H1 (cell line): Measurements from ENCODE around the gene CRTC1.

Experiments
- CBX8 ChIP-seq: fragments of 300-800, 300-1000 bp; sonication (generic); IDR thresholded peaks from 2 replicates; pipeline ENCODE4 v1.7.1; 2016; ENCODE audit warnings: low read depth, low read length, borderline replicate concordance
- EP300 ChIP-seq, 2 experiments: IDR thresholded peaks; 1 replicate in 1 of 2; 2 replicates in 1 of 2; pipeline ENCODE4 v1.6.1; 2011 to 2012; ENCODE audit warnings: low read depth in 2 of 2, low read length in 2 of 2, mild to moderate bottlenecking in 2 of 2, borderline replicate concordance in 1 of 2, inconsistent platforms in 1 of 2, moderate library complexity in 1 of 2
- HDAC2 ChIP-seq, 2 experiments: fragments of 300-600 bp in 1 of 2; sonication (generic) in 1 of 2; IDR thresholded peaks; 2 replicates each; pipeline ENCODE4 v1.6.1; 2011 to 2012; ENCODE audit warnings: low read depth in 2 of 2, low read length in 2 of 2, mild to moderate bottlenecking in 2 of 2, moderate library complexity in 2 of 2, borderline replicate concordance in 1 of 2, inconsistent platforms in 1 of 2
- POLR2A ChIP-seq, 2 experiments: IDR thresholded peaks; 1 replicate in 1 of 2; 2 replicates in 1 of 2; pipeline ENCODE4 v1.6.1; 2011; ENCODE audit warnings: low read depth in 2 of 2, low read length in 2 of 2, mild to moderate bottlenecking in 2 of 2; ENCODE audit errors: control extremely low read depth in 1 of 2
- POLR2AphosphoS5 ChIP-seq: IDR thresholded peaks from 2 replicates; pipeline ENCODE4 v1.6.1; 2011; ENCODE audit warnings: low read depth, low read length
- RFX5 ChIP-seq: IDR thresholded peaks from 2 replicates; pipeline ENCODE4 v1.6.1; 2011; ENCODE audit warnings: low read depth, low read length, improper control_type of control experiment, borderline replicate concordance
- SIRT6 ChIP-seq: IDR thresholded peaks from one replicate; pipeline ENCODE4 v1.7.1; 2012; ENCODE audit warnings: low read length, inconsistent platforms
- TF ChIP-seq, protein P1 (sequence below), 3 experiments: IDR thresholded peaks; 1 replicate in 2 of 3; 2 replicates in 1 of 3; pipeline versions ENCODE4 v1.5.1 to v1.6.1; 2011; ENCODE audit warnings: low read length in 3 of 3, mild to moderate bottlenecking in 3 of 3, inconsistent platforms in 2 of 3, low read depth in 1 of 3, moderate library complexity in 1 of 3; ENCODE audit not compliant: insufficient read depth in 1 of 3; ENCODE audit errors: control extremely low read depth in 1 of 3
- TF ChIP-seq, protein P2 (sequence below): IDR thresholded peaks from 2 replicates; pipeline ENCODE4 v1.6.1; 2012; ENCODE audit warnings: inconsistent platforms

DNA sequence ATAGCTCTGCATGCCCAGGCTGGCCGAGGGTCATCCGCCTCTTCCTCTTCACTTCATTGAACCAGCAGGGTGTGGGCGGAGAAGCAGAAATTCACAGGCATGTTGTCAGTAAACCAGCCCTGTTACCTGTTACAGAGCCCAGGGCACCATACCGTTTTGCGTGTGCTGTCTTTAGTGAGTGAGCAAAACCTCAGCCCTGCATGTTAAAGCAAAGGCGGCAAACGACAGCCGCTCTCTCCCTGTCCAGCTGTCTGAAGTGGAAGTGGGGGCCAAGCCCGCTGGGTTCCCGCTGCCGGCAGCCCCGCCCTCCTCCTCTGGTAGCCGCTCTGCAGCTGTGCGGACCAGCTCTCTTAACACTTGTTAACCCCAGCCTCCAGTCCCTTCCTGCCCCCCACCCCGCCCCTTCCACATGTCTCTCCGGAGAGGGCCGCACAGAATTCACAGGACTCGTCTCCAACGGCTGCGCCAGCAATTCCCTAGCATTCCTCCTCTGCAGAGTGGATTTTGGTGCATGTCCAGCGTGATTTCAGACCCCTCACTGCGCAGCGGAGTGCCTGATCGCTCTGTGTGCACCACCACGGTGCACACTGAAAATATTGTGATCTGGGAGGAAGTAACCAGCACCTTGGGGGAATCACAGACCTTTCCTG, 34.0 kb upstream of the CRTC1 start:
- TF ChIP-seq HDAC2 (IDR thresholded peaks at IDR 0.05; ENCODE audit: borderline replicate concordance in 1 of 2, low read depth in 2 of 2, low read length in 2 of 2) = no peak
- TF ChIP-seq, protein P1, sequence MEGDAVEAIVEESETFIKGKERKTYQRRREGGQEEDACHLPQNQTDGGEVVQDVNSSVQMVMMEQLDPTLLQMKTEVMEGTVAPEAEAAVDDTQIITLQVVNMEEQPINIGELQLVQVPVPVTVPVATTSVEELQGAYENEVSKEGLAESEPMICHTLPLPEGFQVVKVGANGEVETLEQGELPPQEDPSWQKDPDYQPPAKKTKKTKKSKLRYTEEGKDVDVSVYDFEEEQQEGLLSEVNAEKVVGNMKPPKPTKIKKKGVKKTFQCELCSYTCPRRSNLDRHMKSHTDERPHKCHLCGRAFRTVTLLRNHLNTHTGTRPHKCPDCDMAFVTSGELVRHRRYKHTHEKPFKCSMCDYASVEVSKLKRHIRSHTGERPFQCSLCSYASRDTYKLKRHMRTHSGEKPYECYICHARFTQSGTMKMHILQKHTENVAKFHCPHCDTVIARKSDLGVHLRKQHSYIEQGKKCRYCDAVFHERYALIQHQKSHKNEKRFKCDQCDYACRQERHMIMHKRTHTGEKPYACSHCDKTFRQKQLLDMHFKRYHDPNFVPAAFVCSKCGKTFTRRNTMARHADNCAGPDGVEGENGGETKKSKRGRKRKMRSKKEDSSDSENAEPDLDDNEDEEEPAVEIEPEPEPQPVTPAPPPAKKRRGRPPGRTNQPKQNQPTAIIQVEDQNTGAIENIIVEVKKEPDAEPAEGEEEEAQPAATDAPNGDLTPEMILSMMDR (IDR thresholded peaks at IDR 0.05; ENCODE audit: control extremely low read depth in 1 of 3, insufficient read depth in 1 of 3, low read depth in 1 of 3, low read length in 3 of 3) = no peak
- TF ChIP-seq RFX5 = no peak
- no peak for TF ChIP-seq SIRT6
- no peak for TF ChIP-seq POLR2A (IDR thresholded peaks at IDR 0.05; ENCODE audit: control extremely low read depth in 1 of 2, low read depth in 2 of 2, low read length in 2 of 2)
- TF ChIP-seq, protein P2, sequence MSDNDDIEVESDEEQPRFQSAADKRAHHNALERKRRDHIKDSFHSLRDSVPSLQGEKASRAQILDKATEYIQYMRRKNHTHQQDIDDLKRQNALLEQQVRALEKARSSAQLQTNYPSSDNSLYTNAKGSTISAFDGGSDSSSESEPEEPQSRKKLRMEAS = no peak
- no peak for TF ChIP-seq POLR2AphosphoS5
- TF ChIP-seq EP300 (IDR thresholded peaks at IDR 0.05; ENCODE audit: borderline replicate concordance in 1 of 2, low read depth in 2 of 2, low read length in 2 of 2) = no peak
- no peak for TF ChIP-seq CBX8
